Stimulated activated CD8-positive, alpha-beta memory T cell treated with anti-CD3 and anti-CD28 coated beads, Interleukin-12 subunit alpha, Interleukin-12 subunit beta, amount 100 ng/mL, for 24 hours (primary cell): ENCODE data around the gene RHOJ.
"Not testable (repeated sequence)": the region's sequence is repeated elsewhere in the genome, so short reads cannot be mapped to it uniquely, and the experiment has no call there.

Experiments used
- DNase-seq: peaks from one replicate; pipeline ENCODE4 v3.0.0-alpha.2; 2020; ENCODE audit errors: extremely low read depth

The RHOJ gene

GRCh38 chr14:63297372-63298063, 93.3 kb downstream of the RHOJ start:
- no peak for DNase-seq

- DNase-seq, result no peak
Observed at GRCh38 chr14:63299351-63300110, 95.3 kb downstream of the RHOJ start.

- DNase-seq, result no peak
Observed at GRCh38 chr14:63300854-63301253, 96.6 kb downstream of the RHOJ start.

GRCh38 chr14:63301891-63302534, 97.8 kb downstream of the RHOJ start:
- DNase-seq, result no peak

GRCh38 chr14:63304429-63304828, 100.2 kb downstream of the RHOJ start:
- not testable (repeated sequence) for DNase-seq

- DNase-seq, result no peak
Observed at GRCh38 chr14:63308723-63309317, 104.6 kb downstream of the RHOJ start.

- DNase-seq, result no peak
Observed at GRCh38 chr14:63318835-63319234, 114.6 kb downstream of the RHOJ start, which contains the start of gene GPHB5. GPHB5 (minus strand) TSS chr14:63318935; CDS start chr14:63317849, 1,086 bp downstream.

GRCh38 chr14:63322472-63322871, 118.2 kb downstream of the RHOJ start:
- DNase-seq, result no peak

GRCh38 chr14:63322897-63323573, 118.8 kb downstream of the RHOJ start:
- no peak for DNase-seq

- no peak for DNase-seq
Observed at GRCh38 chr14:63326840-63327239, 122.6 kb downstream of the RHOJ start.

- DNase-seq, result no peak
Observed at GRCh38 chr14:63328787-63329737, 124.8 kb downstream of the RHOJ start.

- DNase-seq, result no peak
Observed at GRCh38 chr14:63342371-63342770, 138.1 kb downstream of the RHOJ start.
